ENCODE measurements around the gene ZNF740. TPM values are rescaled to one million over a fixed set of nuclear protein-coding genes. Genes with fewer than 3 reads are reported as not detected.

Gene ZNF740
- total RNA-seq, 4 donors from 2014 or later = 6.9 to 21.2 (median 9.8) TPM

GRCh38 chr12:53236443-53237111 lies 56.1 kb downstream of the ZNF740 start:
- peak overlapping the region in 3 of 4 donors; percentile 23 to 100 (median 98) for H3K27ac ChIP-seq
- H3K27me3 ChIP-seq = no peaks in the 10 kb centered on the region
- 73 to 80% methylated on average over 1 of the region's 1 CpG for WGBS, 2 donors
- no peaks in the 10 kb centered on the region for H3K9me3 ChIP-seq
- no peak overlapping the region for H3K4me3 ChIP-seq
- no peaks in the 10 kb centered on the region for H3K36me3 ChIP-seq
- H3K4me1 ChIP-seq = peaks cover 34 to 54% (median 38%) of the 10 kb centered on the region in 3 donors
- intact Hi-C loops (cut with DNase I) = no loop called here
- no peak for TF ChIP-seq CTCF (IDR thresholded peaks at IDR 0.05)
- no peak for TF ChIP-seq POLR2A (IDR thresholded peaks at IDR 0.05)
- DNase-seq = no peak

- no peak for DNase-seq
- intact Hi-C loops (cut with DNase I) = no loop called here
Measured at GRCh38 chr12:53239643-53240258, 59.2 kb downstream of the ZNF740 start.

GRCh38 chr12:53241623-53242412 lies 61.3 kb downstream of the ZNF740 start:
- WGBS, 2 donors = 73 to 80% methylated on average over 4 to 9 of the region's 11 CpGs
- no peak for TF ChIP-seq POLR2A (IDR thresholded peaks at IDR 0.05)
- no peak for TF ChIP-seq CTCF (IDR thresholded peaks at IDR 0.05)

More at GRCh38 chr12:53239643-53240258, 59.2 kb downstream of the ZNF740 start:
- Histone ChIP-seq H3K36me3 (no peaks in the 10 kb centered on the region), H3K27me3 (peaks cover 0 to 18% (median 0%) of the 10 kb centered on the region in 4 donors), H3K27ac (no peak overlapping the region), H3K4me3 (no peak overlapping the region), H3K9me3 (no peaks in the 10 kb centered on the region), H3K4me1 (peaks cover 10 to 23% (median 14%) of the 10 kb centered on the region in 3 donors)
- TF ChIP-seq CTCF (IDR thresholded peaks at IDR 0.05) = no peak
- TF ChIP-seq POLR2A (IDR thresholded peaks at IDR 0.05) = no peak
- 92 to 94% methylated on average over 10 of the region's 10 CpGs for WGBS, 2 donors

GRCh38 chr12:53244337-53244736 lies 63.8 kb downstream of the ZNF740 start:
- no peak for TF ChIP-seq CTCF (IDR thresholded peaks at IDR 0.05)
- no peak for TF ChIP-seq POLR2A (IDR thresholded peaks at IDR 0.05)
- WGBS, 2 donors = 55 to 92% methylated on average over 1 of the region's 1 CpG
- no peak for DNase-seq
- intact Hi-C loops (cut with DNase I) = no loop called here
- H3K4me3 ChIP-seq = no peak overlapping the region
- no peaks in the 10 kb centered on the region for H3K9me3 ChIP-seq
- peaks cover 0 to 18% (median 0%) of the 10 kb centered on the region in 4 donors for H3K27me3 ChIP-seq
- H3K27ac ChIP-seq = no peak overlapping the region
- no peaks in the 10 kb centered on the region for H3K4me1 ChIP-seq
- H3K36me3 ChIP-seq = no peaks in the 10 kb centered on the region

More at GRCh38 chr12:53241623-53242412, 61.3 kb downstream of the ZNF740 start:
- intact Hi-C loops (cut with DNase I) = no loop called here
- H3K4me3 ChIP-seq = no peak overlapping the region
- H3K36me3 ChIP-seq = no peaks in the 10 kb centered on the region
- H3K4me1 ChIP-seq = peaks cover 0 to 2% (median 0%) of the 10 kb centered on the region in 3 donors
- DNase-seq = no peak
- peaks cover 0 to 18% (median 0%) of the 10 kb centered on the region in 4 donors for H3K27me3 ChIP-seq
- H3K27ac ChIP-seq = no peak overlapping the region
- no peaks in the 10 kb centered on the region for H3K9me3 ChIP-seq

Small RNA genes lying within 50 kb of the gene (small RNA-seq; reads per million reads assigned to genes)
- 0 reads per million in 4 donors for gene HIGD1AP1
- gene RNU6-333P = 0 reads per million in 4 donors

Other genes starting within 250 kb of the ZNF740 start
- gene KRT18, start 231.6 kb upstream of the ZNF740 start, total RNA-seq = 100 to 1,000 TPM; 141 to 169 (median 153) TPM
- 100 to 1,000 TPM; 225 to 571 (median 372) TPM for gene EIF4B, start 174.3 kb upstream of the ZNF740 start, total RNA-seq
- gene TNS2, start 130.7 kb upstream of the ZNF740 start, total RNA-seq = 10 to 100 TPM; 10.8 to 82.0 (median 20.8) TPM
- gene SPRYD3, start 101.3 kb upstream of the ZNF740 start, total RNA-seq = 10 to 100 TPM; 28.2 to 41.4 (median 29.2) TPM
- gene IGFBP6, start 83.1 kb upstream of the ZNF740 start, total RNA-seq = 100 to 1,000 TPM in 2 of 4 donors, 10 to 100 TPM in 2; 34.5 to 506 (median 94.0) TPM
- gene SOAT2, start 77.2 kb upstream of the ZNF740 start, total RNA-seq = not detected
- gene CSAD, start 203 bp downstream of the ZNF740 start, total RNA-seq = 10 to 100 TPM; 11.4 to 30.5 (median 15.7) TPM
- 1 to 10 TPM; 4.2 to 7.2 (median 5.9) TPM for gene ITGB7, start 26.5 kb downstream of the ZNF740 start, total RNA-seq
- 100 to 1,000 TPM in 3 of 4 donors, 10 to 100 TPM in 1; 98.0 to 171 (median 125) TPM for gene RARG, start 51.5 kb downstream of the ZNF740 start, total RNA-seq
- 10 to 100 TPM; 32.2 to 85.6 (median 48.0) TPM for gene ESPL1, start 87.6 kb downstream of the ZNF740 start, total RNA-seq
- gene PFDN5, start 114.8 kb downstream of the ZNF740 start, total RNA-seq = 100 to 1,000 TPM; 203 to 638 (median 324) TPM
- gene MYG1, start 119.0 kb downstream of the ZNF740 start, total RNA-seq = 10 to 100 TPM; 25.2 to 33.2 (median 28.3) TPM
- gene AAAS, start 140.9 kb downstream of the ZNF740 start, total RNA-seq = 10 to 100 TPM; 29.4 to 33.9 (median 30.0) TPM
- not detected for gene SP7, start 155.6 kb downstream of the ZNF740 start, total RNA-seq
- gene SP1, start 199.5 kb downstream of the ZNF740 start, total RNA-seq = 10 to 100 TPM; 58.2 to 78.4 (median 62.0) TPM
- under 1 TPM in 1 of 4 donors, not detected in 3; 0.76 TPM for gene AMHR2, start 243.1 kb downstream of the ZNF740 start, total RNA-seq

Data from esophagus squamous epithelium (tissue), 5 donors.